GM19372 (cell line): ENCODE results near the gene TUBB6.
A peak's percentile ranks its signal among the peaks of the same experiment; 100 is the strongest.

ENCODE experiments used
- ATAC-seq: cut with Tn5 transposase; IDR thresholded peaks from one replicate; pipeline ENCODE4 v1.9.1; 2021; ENCODE audit warnings: mild to moderate bottlenecking, low read depth, moderate library complexity; ENCODE audit not compliant: unreplicated experiment

Gene TUBB6

DNA sequence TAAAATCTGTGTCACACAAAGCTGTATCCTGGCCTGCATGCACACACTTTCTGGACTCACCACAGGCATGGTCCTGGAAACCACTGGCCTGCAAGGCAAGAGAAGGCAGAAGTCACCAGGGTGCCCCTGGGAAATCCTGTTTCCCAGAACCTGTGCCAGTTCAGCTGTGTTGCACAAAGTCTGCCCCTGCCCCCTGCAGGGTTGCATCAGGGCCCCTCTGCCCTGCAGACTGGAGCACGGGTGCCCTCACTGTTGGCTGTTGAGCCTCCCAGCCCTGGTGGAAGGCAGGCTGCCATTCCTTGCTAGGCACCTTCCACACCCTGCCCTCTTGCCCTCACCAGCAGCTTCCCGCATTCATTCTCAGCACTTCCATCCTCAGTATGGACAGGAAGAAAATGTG lies 18.0 kb upstream of the TUBB6 start:
- ATAC-seq, result no peak

DNA sequence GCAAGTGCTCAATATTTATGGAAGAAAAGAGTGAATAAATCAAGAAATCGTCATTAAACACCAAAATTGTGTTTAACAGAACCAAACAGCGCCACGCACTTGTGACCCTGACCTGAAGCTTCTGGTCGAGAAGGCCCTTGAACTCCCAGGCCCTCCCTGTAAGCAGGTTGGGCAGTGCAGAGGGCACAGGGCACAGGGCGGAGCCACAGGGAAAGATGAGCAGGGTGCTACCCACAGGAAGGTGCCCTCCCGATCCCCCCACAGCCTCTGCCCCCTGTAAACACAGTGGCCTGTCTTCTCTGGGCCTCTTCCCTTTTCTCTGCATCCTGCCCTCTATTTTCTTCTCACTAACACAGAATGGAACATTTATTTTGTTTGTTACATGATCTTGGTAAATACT lies 16.9 kb upstream of the TUBB6 start:
- ATAC-seq, result no peak

GRCh38 chr18:12291690-12292089 lies 16.4 kb upstream of the TUBB6 start:
- ATAC-seq, result no peak

- no peak for ATAC-seq
These were observed 14.2 kb upstream of the TUBB6 start for GRCh38 chr18:12293831-12294230.

- ATAC-seq, result no peak
These were observed 12.5 kb upstream of the TUBB6 start for GRCh38 chr18:12295389-12296086.

DNA sequence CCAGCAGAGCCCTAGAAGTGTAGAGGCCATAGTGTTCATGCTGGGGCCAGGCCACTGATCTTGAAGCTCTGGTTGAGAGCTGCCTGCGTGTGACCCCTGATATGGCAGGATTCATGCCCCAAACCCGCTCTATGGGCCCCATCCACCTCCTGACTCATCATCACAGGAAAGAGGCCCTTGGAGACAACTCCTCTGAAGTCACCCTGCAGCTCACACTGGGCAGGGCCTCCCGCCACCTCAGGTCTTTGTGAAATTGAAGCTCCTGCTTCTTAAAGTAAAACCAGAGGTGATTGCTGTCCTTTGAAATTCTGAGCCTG lies 12.0 kb upstream of the TUBB6 start:
- no peak for ATAC-seq

DNA sequence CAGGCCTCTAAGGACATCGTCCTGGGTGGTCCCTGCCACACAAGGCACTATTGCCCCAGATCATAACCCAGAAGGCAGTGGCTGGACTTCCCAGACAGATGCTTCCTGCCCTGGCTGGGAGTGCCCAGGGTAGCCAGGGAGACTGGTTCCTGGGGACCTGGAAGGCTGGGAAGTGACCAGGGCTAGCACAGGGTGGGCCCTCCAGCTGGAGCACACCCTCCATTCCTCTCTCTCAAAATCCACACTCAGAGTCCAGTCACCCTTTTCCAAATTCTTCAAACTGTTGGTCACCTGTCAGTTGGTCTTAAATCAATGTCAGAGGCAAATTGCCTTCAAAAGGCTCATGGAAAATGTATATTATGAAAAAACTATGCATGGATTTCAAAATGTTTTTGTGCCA lies 11.6 kb upstream of the TUBB6 start:
- no peak for ATAC-seq

GRCh38 chr18:12299862-12300261 lies 8.2 kb upstream of the TUBB6 start:
- no peak for ATAC-seq

- ATAC-seq, result no peak
These were observed 6.6 kb upstream of the TUBB6 start for GRCh38 chr18:12301263-12302005.

GRCh38 chr18:12302391-12303147 lies 5.5 kb upstream of the TUBB6 start:
- no peak for ATAC-seq

- ATAC-seq, result no peak
These were observed 3.5 kb upstream of the TUBB6 start for GRCh38 chr18:12304351-12305210.

- ATAC-seq, result no peak
These were observed 2.8 kb upstream of the TUBB6 start for GRCh38 chr18:12305211-12305610.

GRCh38 chr18:12305930-12306629 lies 2.0 kb upstream of the TUBB6 start:
- ATAC-seq, result no peak

DNA sequence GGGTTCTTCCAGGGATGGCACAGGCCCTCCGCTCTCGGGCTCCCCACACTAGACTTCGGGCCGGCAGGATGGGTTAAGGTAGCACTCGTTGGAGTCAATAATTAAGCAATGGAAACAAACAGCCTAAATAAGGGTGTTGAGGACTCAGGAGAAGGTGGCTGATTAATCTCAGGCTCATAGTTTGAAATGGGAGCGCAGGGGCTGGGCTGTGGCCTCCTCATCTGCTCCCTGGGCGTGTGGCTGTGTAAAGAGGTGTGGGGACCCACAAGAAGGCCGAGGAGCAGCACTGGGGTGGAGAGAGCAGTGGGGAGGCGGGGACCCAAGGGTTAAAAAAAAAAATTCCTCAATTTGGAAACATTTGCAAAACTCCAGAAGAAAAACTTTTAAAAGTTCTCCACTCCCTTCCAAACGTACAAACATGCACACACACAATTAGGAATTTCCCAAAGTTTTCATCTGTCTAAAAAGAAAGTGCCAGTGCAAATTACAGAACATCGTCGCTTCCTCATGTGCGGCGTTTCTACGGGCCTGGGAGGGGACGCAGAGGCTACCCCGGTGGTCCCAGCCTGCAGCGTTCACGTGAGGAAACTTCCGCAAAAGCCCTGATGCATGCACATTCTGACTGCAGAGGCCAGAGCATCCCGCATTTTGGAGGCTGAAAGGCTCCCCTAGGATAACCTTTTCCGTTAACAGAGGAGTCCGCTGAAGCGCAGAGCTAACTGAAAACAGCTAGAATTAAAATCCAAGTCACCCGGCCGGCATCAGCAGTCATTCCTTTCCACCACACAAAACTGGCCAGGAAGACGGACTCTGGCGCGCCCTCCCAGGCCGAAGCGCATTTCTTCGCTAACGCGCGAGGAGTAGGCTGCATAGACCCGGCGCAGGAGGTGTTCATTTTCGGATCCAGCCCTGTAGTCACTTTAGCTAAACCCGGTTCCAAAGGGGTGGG lies 1.0 kb upstream of the TUBB6 start:
- ATAC-seq, result no peak

- ATAC-seq, result peak; percentile 46
These were observed 502 bp downstream of the TUBB6 start for GRCh38 chr18:12308386-12309100.

DNA sequence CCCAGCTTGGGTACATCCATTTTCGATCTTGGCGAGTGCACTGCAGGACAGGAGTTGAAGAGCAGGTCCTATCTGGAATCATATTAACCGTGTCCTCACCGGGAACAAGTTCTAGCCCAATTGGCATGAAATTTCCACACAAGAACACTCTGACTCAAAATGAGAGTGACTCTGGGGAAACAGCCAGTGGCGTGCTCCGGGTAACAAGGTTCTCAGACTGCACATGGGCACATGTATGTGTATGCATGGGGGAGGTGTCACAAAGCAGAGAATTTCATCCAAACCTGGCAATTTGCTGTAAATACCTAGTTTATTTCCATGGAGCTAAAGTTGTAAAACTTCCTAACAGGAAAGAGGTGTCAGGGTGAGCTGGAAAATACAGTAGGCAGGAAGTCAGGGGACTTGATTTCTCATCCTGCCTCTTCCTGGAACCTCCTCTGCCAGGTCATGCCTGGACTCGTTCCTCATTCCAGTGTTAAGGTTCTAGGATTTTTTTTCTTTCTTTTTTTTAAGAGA lies 1.7 kb downstream of the TUBB6 start:
- no peak for ATAC-seq

GRCh38 chr18:12310762-12311161 lies 2.7 kb downstream of the TUBB6 start:
- ATAC-seq, result no peak

DNA sequence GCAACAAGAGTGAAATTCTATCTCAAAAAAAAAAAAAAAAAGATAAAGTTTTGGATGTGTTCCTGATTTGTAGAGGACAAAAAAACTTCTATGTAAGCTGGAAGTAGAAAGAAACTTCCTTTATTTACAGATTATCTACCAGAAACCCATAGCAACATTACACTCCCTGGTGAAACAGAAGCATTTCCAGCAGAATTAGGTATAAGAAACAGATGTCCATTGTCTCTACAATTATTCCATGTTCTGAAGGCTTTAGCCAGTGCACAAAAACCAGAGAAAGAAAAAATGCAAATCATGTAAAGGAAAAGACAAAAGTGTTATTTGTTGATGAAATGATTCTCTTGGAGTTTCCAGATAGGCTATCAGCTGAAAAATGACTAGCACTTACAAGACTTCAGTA lies 4.9 kb downstream of the TUBB6 start:
- ATAC-seq, result no peak
